SU-DHL-6 (cell line): ENCODE data around the gene IL37.

Source experiments
- H2AFZ ChIP-seq: fragments of 200-600 bp; sonication (generic); 2 replicates; pipeline ENCODE4 v1.6.1; 2014; ENCODE audit warnings: low read depth, mild to moderate bottlenecking, moderate library complexity, mixed read lengths, antibody characterized with exemption, low read length; ENCODE audit not compliant: severe bottlenecking
- H3F3A ChIP-seq: fragments of 200-600 bp; shearing (Covaris generic); 2 replicates; pipeline ENCODE4 v1.6.0; 2016; ENCODE audit warnings: antibody characterized with exemption, mild to moderate bottlenecking; ENCODE audit not compliant: insufficient read depth
- H3K27ac ChIP-seq: fragments of 200-600 bp; sonication (generic); 2 replicates; pipeline ENCODE4 v1.5.1; 2016; ENCODE audit warnings: low read depth, mild to moderate bottlenecking, low read length, moderate library complexity, mixed read lengths
- H3K27me3 ChIP-seq: fragments of 200-600 bp; sonication (generic), shearing (Covaris generic); 2 replicates; pipeline ENCODE4 v1.6.0; 2014; ENCODE audit warnings: mild to moderate bottlenecking, low read length
- H3K36me3 ChIP-seq: fragments of 200-600 bp; sonication (generic); 2 replicates; pipeline ENCODE4 v1.6.1; 2014; ENCODE audit warnings: mild to moderate bottlenecking, low read length, mixed read lengths
- H3K4me2 ChIP-seq: fragments of 300-600, 200-600 bp; shearing (Covaris generic), sonication (generic); 2 replicates; pipeline ENCODE4 v1.6.0; 2014; ENCODE audit warnings: low read length, low read depth, mild to moderate bottlenecking; ENCODE audit not compliant: poor library complexity, severe bottlenecking
- H3K4me3 ChIP-seq: fragments of 200-600 bp; sonication (generic); 2 replicates; pipeline ENCODE4 v1.5.1; 2014; ENCODE audit warnings: antibody characterized with exemption, low read length, mild to moderate bottlenecking, mixed read lengths; ENCODE audit not compliant: insufficient read depth, poor library complexity, severe bottlenecking
- H3K79me2 ChIP-seq: fragments of 200-600 bp; sonication (generic); 2 replicates; pipeline ENCODE4 v1.6.1; 2014; ENCODE audit warnings: mild to moderate bottlenecking, low read length, moderate library complexity; ENCODE audit not compliant: insufficient read depth
- H3K9ac ChIP-seq: fragments of 200-600 bp; sonication (generic); 2 replicates; pipeline ENCODE4 v1.7.0; 2014; ENCODE audit warnings: mild to moderate bottlenecking, low read length
- H3K9me2 ChIP-seq: fragments of 200-600 bp; sonication (generic); replicated peaks from 2 replicates; pipeline ENCODE4 v1.6.1; 2014; ENCODE audit warnings: low read length; ENCODE audit not compliant: insufficient read depth
- H3K9me3 ChIP-seq: fragments of 200-600 bp; sonication (generic); 2 replicates; pipeline ENCODE4 v1.6.1; 2014; ENCODE audit warnings: low read length, mixed read lengths; ENCODE audit not compliant: insufficient read depth
- H4K20me1 ChIP-seq: fragments of 200-600 bp; sonication (generic); 2 replicates; pipeline ENCODE4 v1.6.1; 2014; ENCODE audit warnings: low read depth, mild to moderate bottlenecking, antibody characterized with exemption, low read length, moderate library complexity, mixed read lengths
- CTCF ChIP-seq: fragments of 200-600 bp; sonication (generic); IDR thresholded peaks from one replicate; pipeline ENCODE4 v1.5.1; 2017; ENCODE audit warnings: antibody characterized with exemption, mild to moderate bottlenecking, low read length, moderate library complexity; ENCODE audit not compliant: insufficient read depth, poor library complexity, severe bottlenecking
- EZH2phosphoT487 ChIP-seq: fragments of 200-600 bp; sonication (generic), shearing (Covaris generic); conservative IDR thresholded peaks from 2 replicates; pipeline ENCODE4 v1.6.1; 2018; ENCODE audit warnings: mild to moderate bottlenecking, antibody characterized with exemption, low read length, moderate library complexity, mixed read lengths

IL37 gene

GRCh38 chr2:112916145-112916571 lies 5.2 kb downstream of the IL37 start:
- H3K36me3 ChIP-seq = no peaks in the 10 kb centered on the region
- no peaks in the 10 kb centered on the region for H3K27me3 ChIP-seq
- no peak for TF ChIP-seq CTCF
- TF ChIP-seq EZH2phosphoT487 = no peak
- no peaks in the 10 kb centered on the region for H3F3A ChIP-seq
- H3K79me2 ChIP-seq = no peaks in the 10 kb centered on the region
- H3K9me2 ChIP-seq = no peaks in the 10 kb centered on the region
- no peak overlapping the region for H3K4me2 ChIP-seq
- H3K4me3 ChIP-seq = no peak overlapping the region
- H4K20me1 ChIP-seq = no peaks in the 10 kb centered on the region
- no peak overlapping the region for H3K9ac ChIP-seq
- H3K9me3 ChIP-seq = no peaks in the 10 kb centered on the region
- no peak overlapping the region for H2AFZ ChIP-seq
- no peak overlapping the region for H3K27ac ChIP-seq

GRCh38 chr2:112916625-112917247 lies 5.8 kb downstream of the IL37 start:
- H2AFZ ChIP-seq = no peak overlapping the region
- no peak overlapping the region for H3K27ac ChIP-seq
- no peaks in the 10 kb centered on the region for H3K27me3 ChIP-seq
- H3F3A ChIP-seq = no peaks in the 10 kb centered on the region
- H3K9me2 ChIP-seq = no peaks in the 10 kb centered on the region
- H3K9me3 ChIP-seq = no peaks in the 10 kb centered on the region
- H3K4me3 ChIP-seq = no peak overlapping the region
- H3K79me2 ChIP-seq = no peaks in the 10 kb centered on the region
- H3K36me3 ChIP-seq = no peaks in the 10 kb centered on the region
- no peak for TF ChIP-seq EZH2phosphoT487
- no peak for TF ChIP-seq CTCF
- no peak overlapping the region for H3K4me2 ChIP-seq
- H4K20me1 ChIP-seq = no peaks in the 10 kb centered on the region
- H3K9ac ChIP-seq = no peak overlapping the region

- Histone ChIP-seq H3K4me3 (no peak overlapping the region), H3K9me3 (no peaks in the 10 kb centered on the region), H3K27ac (no peak overlapping the region), H3K27me3 (no peaks in the 10 kb centered on the region), H3K36me3 (no peaks in the 10 kb centered on the region), H4K20me1 (no peaks in the 10 kb centered on the region), H2AFZ (no peak overlapping the region), H3K79me2 (no peaks in the 10 kb centered on the region), H3F3A (no peaks in the 10 kb centered on the region), H3K4me2 (no peak overlapping the region), H3K9ac (no peak overlapping the region), H3K9me2 (no peaks in the 10 kb centered on the region)
- no peak for TF ChIP-seq EZH2phosphoT487
- TF ChIP-seq CTCF = no peak
Observed at GRCh38 chr2:112917856-112918255, 6.9 kb downstream of the IL37 start.
